IMR-90 (cell line): ENCODE results near the gene PRKCSH. TPM values are rescaled to one million over a fixed set of nuclear protein-coding genes. Genes with fewer than 3 reads are reported as not detected.

Experiments used
- ATAC-seq: fragments of 200-7000 bp; cut with Tn5 transposase; 2 replicates; pipeline ENCODE4 v1.9.1; 2020; ENCODE audit warnings: low read depth, mild to moderate bottlenecking, moderate library complexity
- BruUV-seq: library from RNA; stranded (reverse); fragments of 400-500 nt; replicated peaks from 2 replicates; lab custom pipeline; 2021; lab: Mats Ljungman, UMichigan
- CTCF ChIA-PET: fragments of 300-600 bp; formaldehyde crosslinking; extraction: SDS; loops from one replicate; lab custom pipeline; 2021; ENCODE audit warnings: antibody characterized with exemption; lab: Yijun Ruan, JAX
- POLR2A ChIA-PET: fragments of 300-600 bp; sonication (Branson Sonifier 250); formaldehyde crosslinking; loops from one replicate; lab custom pipeline; 2022; ENCODE audit warnings: antibody characterized with exemption; ENCODE audit not compliant: unreplicated experiment; lab: Charles Lee
- DNase-seq: peaks from one replicate; pipeline ENCODE4 v3.0.0; 2013
- H2AFZ ChIP-seq: replicated peaks from 2 replicates; pipeline ENCODE3; 2013; ENCODE audit warnings: low read length, mild to moderate bottlenecking; ENCODE audit not compliant: poor library complexity
- H2AK5ac ChIP-seq: 2 replicates; pipeline ENCODE4 v1.6.1; 2013; ENCODE audit warnings: low read depth, low read length, inconsistent platforms
- H2AK9ac ChIP-seq: replicated peaks from 2 replicates; pipeline ENCODE3; 2013; ENCODE audit warnings: mild to moderate bottlenecking, low read depth, low read length, moderate library complexity; ENCODE audit not compliant: poor library complexity
- H2BK120ac ChIP-seq: 2 replicates; pipeline ENCODE4 v1.6.1; 2013; ENCODE audit warnings: low read depth, low read length, inconsistent platforms
- H2BK15ac ChIP-seq: 3 replicates; pipeline ENCODE4 v1.6.1; 2013; ENCODE audit warnings: low read depth, low read length, inconsistent platforms
- H2BK20ac ChIP-seq: 2 replicates; pipeline ENCODE4 v1.6.1; 2013; ENCODE audit warnings: low read depth, mild to moderate bottlenecking, inconsistent platforms, low read length, moderate library complexity
- H2BK5ac ChIP-seq: 2 replicates; pipeline ENCODE4 v1.6.1; 2013; ENCODE audit warnings: mild to moderate bottlenecking, low read depth, low read length, inconsistent platforms; ENCODE audit not compliant: poor library complexity, severe bottlenecking
- H3K14ac ChIP-seq: replicated peaks from 2 replicates; pipeline ENCODE4 v1.6.1; 2013; ENCODE audit warnings: low read depth, low read length, inconsistent platforms
- H3K18ac ChIP-seq: 2 replicates; pipeline ENCODE4 v1.6.1; 2013; ENCODE audit warnings: low read depth, low read length, control low read depth
- H3K23ac ChIP-seq: 2 replicates; pipeline ENCODE4 v1.6.1; 2013; ENCODE audit warnings: low read depth, low read length, inconsistent platforms
- H3K27ac ChIP-seq: 2 replicates; pipeline ENCODE4 v1.5.1; 2013; ENCODE audit warnings: mild to moderate bottlenecking, control low read depth, low read length; ENCODE audit not compliant: insufficient read depth
- H3K27me3 ChIP-seq: 2 replicates; pipeline ENCODE4 v1.6.1; 2013; ENCODE audit warnings: low read length; ENCODE audit not compliant: control insufficient read depth, insufficient read depth
- H3K36me3 ChIP-seq: 2 replicates; pipeline ENCODE4 v1.6.1; 2013; ENCODE audit warnings: low read length, mixed read lengths; ENCODE audit not compliant: control insufficient read depth, insufficient read depth
- H3K4ac ChIP-seq: 2 replicates; pipeline ENCODE4 v1.6.1; 2013; ENCODE audit warnings: low read depth, low read length, inconsistent platforms
- H3K4me1 ChIP-seq: 2 replicates; pipeline ENCODE4 v1.6.1; 2013; ENCODE audit warnings: low read length, mixed read lengths; ENCODE audit not compliant: control insufficient read depth, insufficient read depth
- H3K4me2 ChIP-seq: 2 replicates; pipeline ENCODE4 v1.6.1; 2013; ENCODE audit warnings: low read depth, mild to moderate bottlenecking, control low read depth, low read length, moderate library complexity
- H3K4me3 ChIP-seq: 2 replicates; pipeline ENCODE4 v1.5.1; 2013; ENCODE audit warnings: low read depth, mild to moderate bottlenecking, control low read depth, low read length, moderate library complexity; ENCODE audit not compliant: insufficient read depth
- H3K56ac ChIP-seq: 2 replicates; pipeline ENCODE4 v1.6.1; 2013; ENCODE audit warnings: low read length, inconsistent platforms; ENCODE audit not compliant: insufficient read depth; ENCODE audit errors: extremely low read depth
- H3K79me1 ChIP-seq, 2 experiments: 2 replicates each; pipeline ENCODE4 v1.6.1; 2013; ENCODE audit warnings: low read length in 2 of 2, inconsistent platforms in 1 of 2, low read depth in 1 of 2
- H3K9ac ChIP-seq: 2 replicates; pipeline ENCODE4 v1.6.1; 2013; ENCODE audit warnings: low read depth, low read length, control low read depth
- H3K9me1 ChIP-seq: 2 replicates; pipeline ENCODE4 v1.6.1; 2013; ENCODE audit warnings: low read length, inconsistent platforms; ENCODE audit not compliant: insufficient read depth
- H3K9me3 ChIP-seq: 2 replicates; pipeline ENCODE4 v1.6.1; 2013; ENCODE audit warnings: low read length; ENCODE audit not compliant: control insufficient read depth, insufficient read depth
- H4K20me1 ChIP-seq: 2 replicates; pipeline ENCODE4 v1.6.1; 2013; ENCODE audit warnings: low read length, inconsistent platforms; ENCODE audit not compliant: insufficient read depth
- H4K5ac ChIP-seq: 2 replicates; pipeline ENCODE4 v1.6.1; 2013; ENCODE audit warnings: mild to moderate bottlenecking, low read depth, low read length, control low read depth
- H4K8ac ChIP-seq, 2 experiments: 2 replicates each; pipeline ENCODE4 v1.6.1; 2013; ENCODE audit warnings: low read depth in 2 of 2, low read length in 2 of 2, control low read depth in 1 of 2, inconsistent platforms in 1 of 2
- H4K91ac ChIP-seq: 2 replicates; pipeline ENCODE4 v1.6.1; 2013; ENCODE audit warnings: low read depth, low read length, inconsistent platforms; ENCODE audit not compliant: insufficient read depth
- BHLHE40 ChIP-seq: fragments of 150-350 bp; IDR thresholded peaks from 2 replicates; pipeline ENCODE4 v1.6.1; 2016; ENCODE audit warnings: mild to moderate bottlenecking, low read depth, low read length
- CHD1 ChIP-seq: IDR thresholded peaks from 2 replicates; pipeline ENCODE4 v1.6.1; 2012; ENCODE audit warnings: low read depth, low read length, improper control_type of control experiment
- RCOR1 ChIP-seq: IDR thresholded peaks from 2 replicates; pipeline ENCODE4 v1.6.1; 2012; ENCODE audit warnings: mild to moderate bottlenecking, low read length, improper control_type of control experiment; ENCODE audit not compliant: insufficient replicate concordance
- WGBS, 2 experiments: methylation state at CpG; one replicate each; pipeline versions ENCODE4 v1.1.5 to v1.1.7; 2013; ENCODE audit warnings: missing lambda C conversion rate in 2 of 2; ENCODE audit not compliant: insufficient read length in 1 of 2; ENCODE audit errors: extremely low coverage in 2 of 2; 5-methylcytosine and 5-hydroxymethylcytosine counted together
- dilution Hi-C: fragments of 300-500 bp; cut with HindIII; formaldehyde crosslinking; loops from one replicate; pipeline ENCODE4 v1.14.3; 2018; ENCODE audit warnings: low sequenced_read_pairs; ENCODE audit not compliant: unreplicated experiment
- in situ Hi-C: fragments of 300-500 bp; cut with MboI; formaldehyde crosslinking; loops from 3 replicates; pipeline ENCODE4 v1.14.3; 2019; ENCODE audit warnings: low sequenced_read_pairs, inconsistent platforms, mixed read lengths
- intact Hi-C: fragments of 100-400 bp; cut with micrococcal nuclease; formaldehyde crosslinking; loops from 2 replicates; pipeline ENCODE4 v1.10.0; 2022
- polyA plus RNA-seq, 3 experiments: library from polyadenylated mRNA; depleted of rRNA; stranded (reverse); fragments of >200 nt; gene quantifications; 2 replicates each; pipeline ENCODE4 v1.2.3, GENCODE V29; 2012; ENCODE audit warnings: low replicate concordance in 1 of 3
- total RNA-seq: library from RNA; depleted of rRNA; stranded (reverse); fragments of >200 nt; gene quantifications from 2 replicates; pipeline ENCODE4 v1.2.3, GENCODE V29; 2012
- TF ChIP-seq, protein P1 (sequence below): conservative IDR thresholded peaks from 2 replicates; pipeline ENCODE4 v1.5.1; 2012; ENCODE audit warnings: mild to moderate bottlenecking, low read depth, low read length, improper control_type of control experiment

PRKCSH gene
- total and polyA plus RNA-seq, 2 of the 4 experiments (the other 2 are of a cell fraction): 36.0 to 252 TPM

GRCh38 chr19:11485245-11485837 is 49.9 kb downstream of the PRKCSH start:
- no peak overlapping the region for H3K27ac ChIP-seq
- no peak for TF ChIP-seq CHD1
- no peak for TF ChIP-seq RCOR1
- TF ChIP-seq, protein P1, sequence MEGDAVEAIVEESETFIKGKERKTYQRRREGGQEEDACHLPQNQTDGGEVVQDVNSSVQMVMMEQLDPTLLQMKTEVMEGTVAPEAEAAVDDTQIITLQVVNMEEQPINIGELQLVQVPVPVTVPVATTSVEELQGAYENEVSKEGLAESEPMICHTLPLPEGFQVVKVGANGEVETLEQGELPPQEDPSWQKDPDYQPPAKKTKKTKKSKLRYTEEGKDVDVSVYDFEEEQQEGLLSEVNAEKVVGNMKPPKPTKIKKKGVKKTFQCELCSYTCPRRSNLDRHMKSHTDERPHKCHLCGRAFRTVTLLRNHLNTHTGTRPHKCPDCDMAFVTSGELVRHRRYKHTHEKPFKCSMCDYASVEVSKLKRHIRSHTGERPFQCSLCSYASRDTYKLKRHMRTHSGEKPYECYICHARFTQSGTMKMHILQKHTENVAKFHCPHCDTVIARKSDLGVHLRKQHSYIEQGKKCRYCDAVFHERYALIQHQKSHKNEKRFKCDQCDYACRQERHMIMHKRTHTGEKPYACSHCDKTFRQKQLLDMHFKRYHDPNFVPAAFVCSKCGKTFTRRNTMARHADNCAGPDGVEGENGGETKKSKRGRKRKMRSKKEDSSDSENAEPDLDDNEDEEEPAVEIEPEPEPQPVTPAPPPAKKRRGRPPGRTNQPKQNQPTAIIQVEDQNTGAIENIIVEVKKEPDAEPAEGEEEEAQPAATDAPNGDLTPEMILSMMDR: no peak
- no peak for TF ChIP-seq BHLHE40
- no peak overlapping the region for H3K23ac ChIP-seq
- no peak overlapping the region for H2BK120ac ChIP-seq
- ATAC-seq (no peak), DNase-seq (no peak)
- H3K9ac ChIP-seq: no peak overlapping the region
- peaks cover 2% of the 10 kb centered on the region; the same call in 1 of the 2 replicates for H3K4me1 ChIP-seq
- no peak overlapping the region for H2AK9ac ChIP-seq
- H2BK5ac ChIP-seq: no peak overlapping the region
- no peaks in the 10 kb centered on the region for H3K9me3 ChIP-seq
- H3K4me2 ChIP-seq: no peak overlapping the region
- H3K27me3 ChIP-seq: peaks cover 18% of the 10 kb centered on the region
- H4K91ac ChIP-seq: no peak overlapping the region
- H3K79me1 ChIP-seq: no peaks in the 10 kb centered on the region
- H3K18ac ChIP-seq: no peak overlapping the region
- H2AK5ac ChIP-seq: no peak overlapping the region
- no peak overlapping the region for H4K5ac ChIP-seq
- H3K14ac ChIP-seq: no peak overlapping the region
- no TSS peak for BruUV-seq
- no peak overlapping the region for H3K4me3 ChIP-seq
- H4K20me1 ChIP-seq: no peaks in the 10 kb centered on the region
- H2AFZ ChIP-seq: no peak overlapping the region
- WGBS, 2 experiments: 96% methylated on average over 9 of the region's 13 CpGs; no CpG with 5 or more reads in 1 of the 2 experiments
- CTCF ChIA-PET: no interaction called here
- no peak overlapping the region for H3K4ac ChIP-seq
- H3K36me3 ChIP-seq: peaks cover 2% of the 10 kb centered on the region; the same call in 1 of the 2 replicates
- H3K9me1 ChIP-seq: no peaks in the 10 kb centered on the region
- no peak overlapping the region for H3K56ac ChIP-seq
- dilution Hi-C loops (no loop called here), intact Hi-C loops (no loop called here), in situ Hi-C loops (no loop called here)
- POLR2A ChIA-PET: interaction anchor here (0.6 kb wide), 1 partner anchor 73 kb away, joined by 3 read pairs; the partner anchor contains the start of gene ELOF1
- no peak overlapping the region for H4K8ac ChIP-seq
- no peak overlapping the region for H2BK20ac ChIP-seq
- H2BK15ac ChIP-seq: no peak overlapping the region
